ENCODE data around the gene SEZ6.

DNA sequence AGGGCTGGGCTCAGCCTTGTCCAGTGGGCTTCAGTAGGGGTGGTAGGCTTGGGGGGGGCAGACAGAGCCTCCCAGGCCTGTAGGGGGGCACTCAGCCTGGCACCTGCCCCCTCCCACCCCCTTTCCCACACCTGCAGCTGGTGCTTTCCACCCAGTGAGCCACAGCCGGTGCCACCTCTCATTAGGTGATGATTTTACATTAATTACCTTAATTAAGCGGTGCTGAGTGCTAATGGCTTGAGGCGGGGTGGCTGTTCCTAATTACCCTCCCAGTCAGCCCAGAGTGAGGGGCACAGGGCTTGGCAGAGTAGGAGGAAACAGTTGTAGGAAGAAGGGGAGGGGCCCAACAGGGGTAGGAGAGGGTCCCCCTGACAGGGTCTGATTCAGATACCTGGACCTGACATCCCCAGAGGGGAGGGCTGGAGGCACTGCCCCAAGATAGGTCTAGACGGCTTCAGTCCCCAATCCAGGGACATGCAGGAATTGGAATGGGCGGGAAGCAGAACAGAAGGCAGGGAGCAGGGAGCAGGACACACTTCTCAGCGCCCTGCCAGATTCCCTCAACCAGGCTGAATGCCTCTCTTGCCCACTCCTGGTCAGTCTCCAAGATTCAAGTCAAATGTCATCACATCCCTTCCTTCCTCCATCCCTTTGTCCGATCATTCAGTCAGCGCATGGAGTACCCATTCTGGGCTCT is 28.0 kb downstream of the SEZ6 start:
- TF ChIP-seq POLR2A (IDR thresholded peaks at IDR 0.05), result no peak
- TF ChIP-seq, protein P1, sequence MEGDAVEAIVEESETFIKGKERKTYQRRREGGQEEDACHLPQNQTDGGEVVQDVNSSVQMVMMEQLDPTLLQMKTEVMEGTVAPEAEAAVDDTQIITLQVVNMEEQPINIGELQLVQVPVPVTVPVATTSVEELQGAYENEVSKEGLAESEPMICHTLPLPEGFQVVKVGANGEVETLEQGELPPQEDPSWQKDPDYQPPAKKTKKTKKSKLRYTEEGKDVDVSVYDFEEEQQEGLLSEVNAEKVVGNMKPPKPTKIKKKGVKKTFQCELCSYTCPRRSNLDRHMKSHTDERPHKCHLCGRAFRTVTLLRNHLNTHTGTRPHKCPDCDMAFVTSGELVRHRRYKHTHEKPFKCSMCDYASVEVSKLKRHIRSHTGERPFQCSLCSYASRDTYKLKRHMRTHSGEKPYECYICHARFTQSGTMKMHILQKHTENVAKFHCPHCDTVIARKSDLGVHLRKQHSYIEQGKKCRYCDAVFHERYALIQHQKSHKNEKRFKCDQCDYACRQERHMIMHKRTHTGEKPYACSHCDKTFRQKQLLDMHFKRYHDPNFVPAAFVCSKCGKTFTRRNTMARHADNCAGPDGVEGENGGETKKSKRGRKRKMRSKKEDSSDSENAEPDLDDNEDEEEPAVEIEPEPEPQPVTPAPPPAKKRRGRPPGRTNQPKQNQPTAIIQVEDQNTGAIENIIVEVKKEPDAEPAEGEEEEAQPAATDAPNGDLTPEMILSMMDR (IDR thresholded peaks at IDR 0.05 in 4 of 5, conservative IDR thresholded peaks at IDR 0.05 in 1 of 5), result no peak

Measured in gastrocnemius medialis (tissue), 4 donors.